ENCODE measurements around the gene MYPN. TPM values are rescaled to one million over a fixed set of nuclear protein-coding genes. Genes with fewer than 3 reads are reported as not detected.
"Not testable (repeated sequence)": the region's sequence is repeated elsewhere in the genome, so short reads cannot be mapped to it uniquely, and the experiment has no call there.

Gene MYPN
- total RNA-seq, 2 donors from 2014 or later = 2.3 TPM; not detected in 1

GRCh38 chr10:68074031-68074774 lies 35.1 kb upstream of the MYPN start:
- Histone ChIP-seq H3K4me3 (peak overlapping the region; percentile 66 to 99), H3K4me1 (peaks cover 35% of the 10 kb centered on the region), H3K27ac (peak overlapping the region; percentile 68 to 99 (median 96)), H3K36me3 (replicated peaks in 1 of 2; ENCODE audit: insufficient read depth in 1 of 2, low read depth in 2 of 2) (no peaks in the 10 kb centered on the region), H3K9me3 (peaks cover 0 to 3% (median 0%) of the 10 kb centered on the region in 3 donors), H3K27me3 (no peaks in the 10 kb centered on the region)
- TF ChIP-seq POLR2A (IDR thresholded peaks at IDR 0.05) = no peak
- TF ChIP-seq, protein P1, sequence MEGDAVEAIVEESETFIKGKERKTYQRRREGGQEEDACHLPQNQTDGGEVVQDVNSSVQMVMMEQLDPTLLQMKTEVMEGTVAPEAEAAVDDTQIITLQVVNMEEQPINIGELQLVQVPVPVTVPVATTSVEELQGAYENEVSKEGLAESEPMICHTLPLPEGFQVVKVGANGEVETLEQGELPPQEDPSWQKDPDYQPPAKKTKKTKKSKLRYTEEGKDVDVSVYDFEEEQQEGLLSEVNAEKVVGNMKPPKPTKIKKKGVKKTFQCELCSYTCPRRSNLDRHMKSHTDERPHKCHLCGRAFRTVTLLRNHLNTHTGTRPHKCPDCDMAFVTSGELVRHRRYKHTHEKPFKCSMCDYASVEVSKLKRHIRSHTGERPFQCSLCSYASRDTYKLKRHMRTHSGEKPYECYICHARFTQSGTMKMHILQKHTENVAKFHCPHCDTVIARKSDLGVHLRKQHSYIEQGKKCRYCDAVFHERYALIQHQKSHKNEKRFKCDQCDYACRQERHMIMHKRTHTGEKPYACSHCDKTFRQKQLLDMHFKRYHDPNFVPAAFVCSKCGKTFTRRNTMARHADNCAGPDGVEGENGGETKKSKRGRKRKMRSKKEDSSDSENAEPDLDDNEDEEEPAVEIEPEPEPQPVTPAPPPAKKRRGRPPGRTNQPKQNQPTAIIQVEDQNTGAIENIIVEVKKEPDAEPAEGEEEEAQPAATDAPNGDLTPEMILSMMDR (IDR thresholded peaks at IDR 0.05) = no peak
- intact Hi-C loops (cut with DNase I) = no loop called here
- ATAC-seq (peak; percentile 38), DNase-seq (no peak)
- 0% methylated on average over 16 to 27 of the region's 27 CpGs for WGBS, 2 donors

- Histone ChIP-seq H3K27ac (peak within 1 kb of the TSS; percentile 68 to 99 (median 96)), H3K27me3 (no peaks in the 10 kb centered on the region), H3K36me3 (replicated peaks in 1 of 2; ENCODE audit: insufficient read depth in 1 of 2, low read depth in 2 of 2) (no peaks in the 10 kb centered on the region), H3K4me3 (peak within 1 kb of the TSS; percentile 66 to 99), H3K4me1 (peaks cover 35% of the 10 kb centered on the region), H3K9me3 (peaks cover 0 to 3% (median 0%) of the 10 kb centered on the region in 3 donors)
- DNase-seq = peak; percentile 95 to 97 (median 96)
- peak; percentile 99 for ATAC-seq
- intact Hi-C loops (cut with DNase I) = no loop called here
- 1% methylated on average over 26 to 62 of the region's 64 CpGs for WGBS, 2 donors
- TF ChIP-seq POLR2A (IDR thresholded peaks at IDR 0.05) = peak; percentile 50 to 87 (median 81)
- TF ChIP-seq, protein P1 (IDR thresholded peaks at IDR 0.05) = no peak
These were observed 34.3 kb upstream of the MYPN start, which contains the start of gene HERC4 for GRCh38 chr10:68074775-68075549. HERC4 (minus strand) TSS chr10:68075283; CDS start chr10:68073108, 2,175 bp downstream.

DNA sequence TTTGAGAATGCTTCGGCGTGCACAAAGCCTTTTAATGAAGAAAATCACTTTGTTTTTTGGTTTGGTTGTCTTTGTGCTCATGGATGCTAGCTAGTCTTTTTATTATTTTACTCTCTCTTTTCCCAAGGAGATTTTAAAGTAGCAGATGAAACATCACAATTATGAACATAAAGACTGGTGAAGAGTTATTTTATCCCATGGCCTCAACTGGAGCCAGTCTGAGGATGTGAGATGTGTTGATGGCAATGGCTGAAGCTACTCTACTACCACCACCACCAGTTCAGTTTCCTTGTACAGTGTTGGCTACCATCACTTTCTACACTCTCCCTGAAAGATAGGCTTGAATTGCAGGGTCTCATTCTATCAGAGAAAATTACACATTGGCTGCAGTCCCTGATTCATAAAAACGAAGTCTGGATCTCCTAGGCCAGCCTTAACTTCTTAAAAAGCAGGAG lies 33.7 kb upstream of the MYPN start:
- Histone ChIP-seq H3K4me1 (peaks cover 35% of the 10 kb centered on the region), H3K9me3 (peaks cover 0 to 3% (median 0%) of the 10 kb centered on the region in 3 donors), H3K27me3 (no peaks in the 10 kb centered on the region), H3K27ac (peak overlapping the region in 3 of 4 donors; percentile 95 to 99 (median 97)), H3K4me3 (no peak overlapping the region), H3K36me3 (replicated peaks in 1 of 2; ENCODE audit: insufficient read depth in 1 of 2, low read depth in 2 of 2) (no peaks in the 10 kb centered on the region)
- ATAC-seq = no peak
- DNase-seq = no peak
- intact Hi-C loops (cut with DNase I) = no loop called here
- WGBS, 2 donors = 32% methylated on average over 3 of the region's 3 CpGs
- TF ChIP-seq POLR2A (IDR thresholded peaks at IDR 0.05) = no peak
- TF ChIP-seq, protein P1 (IDR thresholded peaks at IDR 0.05) = no peak

DNA sequence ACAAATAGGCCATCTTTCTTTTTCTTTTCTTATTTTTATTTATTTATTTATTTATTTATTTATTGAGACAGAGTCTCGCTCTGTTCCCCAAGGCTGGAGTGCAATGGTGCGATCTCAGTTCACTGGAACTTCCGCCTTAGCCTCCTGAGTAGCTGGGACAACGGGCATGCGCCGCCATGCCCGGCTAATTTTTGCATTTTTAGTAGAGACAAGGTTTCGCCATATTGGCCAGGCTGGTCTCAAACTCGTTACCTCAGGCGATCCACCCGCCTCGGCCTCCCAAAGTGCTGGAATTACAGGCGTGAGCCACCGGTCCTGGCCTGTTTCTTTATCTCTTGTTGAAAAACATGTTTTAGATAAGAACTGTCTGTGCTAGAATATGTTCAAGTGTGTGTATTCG lies 33.2 kb upstream of the MYPN start:
- H3K27me3 ChIP-seq; H3K36me3 ChIP-seq (replicated peaks in 1 of 2; ENCODE audit: insufficient read depth in 1 of 2, low read depth in 2 of 2); intact Hi-C loops (cut with DNase I); H3K4me3 ChIP-seq; H3K9me3 ChIP-seq; ATAC-seq; H3K27ac ChIP-seq; DNase-seq: not testable (repeated sequence)
- WGBS, 2 donors = 91 to 97% methylated on average over 15 of the region's 15 CpGs
- peaks cover 34% of the 10 kb centered on the region for H3K4me1 ChIP-seq

DNA sequence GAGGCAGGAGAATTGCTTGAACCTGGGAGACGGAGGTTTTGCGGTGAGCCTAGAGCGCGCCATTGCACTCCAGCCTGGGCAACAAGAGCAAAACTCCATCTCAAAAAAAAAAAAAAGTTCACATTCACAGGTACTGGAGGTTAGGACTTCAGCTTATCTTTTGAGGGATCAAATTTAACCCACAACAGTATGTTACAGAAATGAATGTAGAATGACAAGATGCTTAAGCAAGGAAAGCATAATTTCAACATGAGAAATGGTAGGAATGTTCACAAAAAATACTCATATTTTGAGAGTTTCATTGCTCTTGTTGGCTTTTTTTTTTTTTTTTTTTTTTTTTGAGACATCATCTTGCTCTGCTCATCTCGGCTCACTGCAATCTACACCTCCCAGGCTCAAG lies 32.3 kb upstream of the MYPN start:
- H3K9me3 ChIP-seq = peaks cover 0 to 3% (median 0%) of the 10 kb centered on the region in 3 donors
- no peaks in the 10 kb centered on the region for H3K36me3 ChIP-seq (replicated peaks in 1 of 2; ENCODE audit: insufficient read depth in 1 of 2, low read depth in 2 of 2)
- no peaks in the 10 kb centered on the region for H3K27me3 ChIP-seq
- WGBS, 2 donors = 93 to 99% methylated on average over 5 of the region's 5 CpGs
- TF ChIP-seq POLR2A (IDR thresholded peaks at IDR 0.05) = no peak
- TF ChIP-seq, protein P1 (IDR thresholded peaks at IDR 0.05) = no peak
- H3K4me1 ChIP-seq = peaks cover 24% of the 10 kb centered on the region
- H3K27ac ChIP-seq = no peak overlapping the region
- ATAC-seq (no peak), DNase-seq (no peak)
- intact Hi-C loops (cut with DNase I) = no loop called here
- H3K4me3 ChIP-seq = no peak overlapping the region

Measured in body of pancreas (tissue), 4 donors.